Left ventricle myocardium superior (tissue), 1 donor: Measurements from ENCODE around the gene FNBP1. TPM values are rescaled to one million over a fixed set of nuclear protein-coding genes. Genes with fewer than 3 reads are reported as not detected.

ENCODE experiments used
- ATAC-seq: fragments of 200-7000 bp; cut with Tn5 transposase; one replicate; pipeline ENCODE4 v1.9.1; 2020; ENCODE audit warnings: mild to moderate bottlenecking, moderate library complexity
- DNase-seq: peaks from one replicate; pipeline ENCODE4 v3.0.0-alpha.2; 2020
- intact Hi-C: fragments of 100-400 bp; cut with micrococcal nuclease; formaldehyde crosslinking; loops from one replicate; pipeline ENCODE4 v1.11.0; 2022
- total RNA-seq: library from RNA; stranded (reverse); fragmentation: NEBNext Ultra II Directional; extraction: Animal tissue kit (Norgen Biotek cat#: 25700); gene quantifications from one replicate; pipeline ENCODE4 v1.2.1, GENCODE V29; 2021
- donor health status: DM: no; HTN: yes; CAD: no; lungs with severe emphysema.

FNBP1 gene
- total RNA-seq, 1 donor from 2014 or later, result 23.7 TPM

DNA sequence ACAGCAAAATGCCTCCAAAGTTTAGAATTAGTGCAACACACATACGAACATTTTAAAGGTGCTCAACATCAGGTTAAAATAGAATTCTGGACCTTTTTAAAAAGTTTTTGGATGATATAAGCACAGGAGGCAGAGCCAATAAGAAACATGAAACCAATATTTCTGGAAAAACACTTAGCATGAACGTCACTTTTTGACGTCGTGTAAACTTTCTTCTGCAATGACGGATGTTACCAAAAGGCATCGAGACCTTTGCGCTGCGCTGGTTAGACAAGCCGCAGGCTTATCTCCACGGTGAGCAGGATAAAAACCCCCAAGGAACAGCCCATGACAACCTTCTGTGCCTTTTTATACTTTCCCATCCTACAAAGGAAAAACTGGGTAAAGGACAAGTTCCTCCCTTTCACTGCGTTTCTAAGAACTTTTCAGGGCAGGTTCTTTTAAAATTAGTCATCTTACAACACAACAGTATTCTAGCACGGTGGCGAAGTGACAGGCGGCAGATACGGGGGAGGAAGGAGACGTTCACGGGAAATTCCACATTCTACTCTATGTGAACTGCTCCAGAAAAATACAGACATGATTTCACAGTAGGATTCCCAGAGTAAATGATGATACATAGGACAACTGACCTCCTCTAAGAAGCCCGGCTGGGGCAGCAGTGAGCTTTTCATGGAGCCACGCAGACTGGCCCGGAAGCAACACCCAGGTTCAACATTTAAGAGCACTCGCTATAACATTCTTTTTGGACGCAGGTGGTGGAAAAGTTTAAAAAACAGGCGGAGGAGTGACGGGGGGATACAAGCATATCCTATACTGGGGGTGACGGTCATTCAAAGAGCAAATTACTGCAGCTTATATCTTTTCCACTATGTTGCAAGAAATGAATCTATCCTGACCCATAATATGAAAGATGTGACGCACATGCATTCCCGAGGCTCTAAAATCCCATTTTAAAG, 155.4 kb downstream of the FNBP1 start:
- DNase-seq (no peak), ATAC-seq (no peak)
- intact Hi-C loops, result no loop called here

DNA sequence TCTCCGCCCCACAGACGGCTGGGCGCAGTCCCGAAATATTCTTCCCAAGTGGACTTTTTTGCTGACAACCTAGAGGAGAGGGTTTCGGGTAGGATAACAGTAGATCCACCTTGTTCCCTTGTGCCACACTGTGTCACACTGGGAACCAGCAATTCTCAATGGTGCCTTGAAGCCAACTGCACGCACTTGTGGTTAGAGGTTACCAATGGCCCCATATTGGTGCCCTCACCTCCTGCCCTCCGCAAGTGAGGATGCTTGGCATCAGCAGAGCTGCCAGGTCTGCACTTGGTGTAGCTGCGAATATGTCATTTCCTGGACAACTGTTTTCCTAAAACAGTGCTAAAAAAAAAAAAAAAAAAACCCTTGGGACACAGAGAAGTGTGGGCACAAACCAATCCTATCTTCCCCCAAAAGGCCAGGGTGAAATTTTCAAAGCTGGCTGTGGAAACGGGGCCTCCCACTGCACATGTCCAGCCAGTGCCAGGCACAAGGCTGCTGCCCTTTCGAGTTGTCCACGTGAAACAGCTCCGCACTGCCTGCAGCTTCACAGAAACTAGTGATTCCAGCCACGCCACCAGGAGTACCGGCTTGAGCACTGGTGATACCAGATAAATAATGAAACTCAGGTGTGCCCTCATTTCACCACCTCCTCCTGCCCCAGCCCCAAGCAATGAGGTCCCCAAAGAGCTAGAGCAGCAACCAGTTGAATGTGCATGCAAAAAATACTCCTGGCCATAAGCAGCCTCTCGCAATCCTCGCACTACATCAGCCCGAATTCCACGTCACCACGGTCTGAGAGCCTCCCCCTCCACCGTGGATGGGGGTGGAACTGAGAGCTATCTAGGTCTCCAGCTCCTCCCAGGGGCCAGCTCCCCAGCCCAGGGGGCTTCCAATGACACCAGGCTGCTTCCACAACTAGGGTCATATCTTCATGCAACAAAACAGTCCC, 156.5 kb downstream of the FNBP1 start:
- no peak for DNase-seq
- no peak for ATAC-seq
- intact Hi-C loops, result no loop called here

DNA sequence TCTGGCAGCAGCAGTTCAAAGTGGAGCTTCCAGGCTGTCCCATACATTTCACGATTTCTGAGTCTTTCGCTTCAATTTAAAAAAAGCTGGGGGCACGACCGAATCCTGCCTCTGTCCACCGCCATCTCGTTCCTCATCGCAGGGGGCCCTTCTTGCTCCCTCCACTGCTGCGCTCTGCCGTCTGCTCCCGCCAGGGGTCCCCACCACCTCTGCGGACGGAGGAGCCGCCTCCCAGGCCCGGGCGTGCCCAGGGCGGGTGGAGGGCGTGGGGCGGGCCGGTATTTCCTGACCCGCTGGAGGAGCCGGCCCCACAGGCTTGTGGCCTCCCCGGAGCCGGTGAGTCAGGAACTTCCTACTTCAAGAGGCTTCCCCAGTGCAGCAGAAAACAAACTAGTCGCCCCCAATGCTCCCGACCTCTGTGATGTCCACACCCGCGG, 157.3 kb downstream of the FNBP1 start:
- intact Hi-C loops, result no loop called here
- DNase-seq (peak; percentile 95), ATAC-seq (peak; percentile 94)

DNA sequence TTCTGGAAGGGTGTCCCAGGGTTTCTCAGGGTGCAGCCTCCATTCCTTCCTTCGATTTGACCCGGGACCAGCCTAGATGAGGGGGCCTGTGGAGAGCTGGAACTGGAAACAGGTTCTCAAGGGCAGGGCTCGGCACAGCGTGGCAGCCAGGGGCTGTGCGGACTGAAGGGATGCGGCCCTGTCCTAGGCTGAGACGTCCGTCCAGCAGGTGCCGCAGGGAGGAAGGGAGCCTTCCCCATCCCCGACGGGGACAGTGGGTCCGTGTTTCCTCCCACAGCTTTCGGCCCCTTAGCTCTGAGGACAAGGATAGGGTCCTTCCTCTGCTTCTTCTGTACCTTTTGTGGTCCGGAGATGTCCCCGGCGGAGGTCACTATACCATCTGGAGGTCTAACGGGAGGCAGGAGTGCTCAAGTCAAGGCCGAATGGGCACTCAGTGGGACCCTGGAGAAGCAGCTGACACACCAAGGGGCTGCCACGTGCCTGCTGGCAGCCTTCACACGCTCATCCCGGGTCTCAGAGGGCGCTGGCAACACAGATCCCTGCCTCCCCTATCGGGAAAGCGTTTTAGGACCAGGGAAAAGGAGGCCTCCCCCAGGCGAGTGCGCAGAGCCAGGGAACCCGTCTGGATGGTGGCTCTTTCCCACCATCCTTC, 157.8 kb downstream of the FNBP1 start:
- peak; percentile 58 for DNase-seq
- peak; percentile 49 for ATAC-seq

DNA sequence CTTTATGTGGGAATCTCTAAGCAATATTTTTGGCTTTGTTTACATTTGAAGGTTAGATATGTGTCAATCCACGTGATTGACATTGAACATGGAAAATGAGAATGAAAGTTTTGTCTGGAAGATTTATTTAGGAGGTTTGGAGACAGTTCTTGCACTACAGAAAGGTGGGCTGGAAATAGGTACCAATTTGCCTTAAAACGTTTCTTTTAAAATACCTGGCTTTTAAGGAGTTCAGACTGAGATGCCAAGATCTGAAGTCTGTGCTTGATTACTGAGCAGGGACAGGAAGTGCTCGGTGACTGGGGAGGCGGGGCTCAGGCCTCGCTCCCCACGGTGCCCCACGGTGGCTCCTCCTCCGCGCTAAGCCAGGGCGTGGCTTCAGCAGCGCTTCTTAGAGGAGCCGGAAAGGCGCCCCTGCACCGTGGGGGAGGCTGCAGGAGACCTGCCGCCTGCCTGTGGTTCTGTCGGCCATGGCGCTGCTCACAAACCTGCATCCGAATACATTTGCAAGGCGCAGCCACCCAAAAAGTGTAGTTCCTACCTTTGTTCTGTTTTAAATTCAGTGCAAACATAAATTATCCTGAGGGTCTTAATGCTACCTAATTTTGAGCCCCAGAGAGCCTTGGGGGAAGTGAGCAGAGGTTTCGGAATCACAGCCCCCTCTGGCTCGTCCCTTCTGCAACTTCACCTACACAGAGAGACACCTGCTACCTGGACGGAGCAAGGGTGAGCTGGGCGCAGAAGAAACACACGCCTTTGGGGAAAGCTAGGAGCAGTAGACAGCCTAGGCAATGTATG, 158.6 kb downstream of the FNBP1 start:
- intact Hi-C loops, result no loop called here
- ATAC-seq, result peak; percentile 83
- peak; percentile 93 for DNase-seq

More for the DNA sequence above, 157.8 kb downstream of the FNBP1 start:
- intact Hi-C loops, result no loop called here

DNA sequence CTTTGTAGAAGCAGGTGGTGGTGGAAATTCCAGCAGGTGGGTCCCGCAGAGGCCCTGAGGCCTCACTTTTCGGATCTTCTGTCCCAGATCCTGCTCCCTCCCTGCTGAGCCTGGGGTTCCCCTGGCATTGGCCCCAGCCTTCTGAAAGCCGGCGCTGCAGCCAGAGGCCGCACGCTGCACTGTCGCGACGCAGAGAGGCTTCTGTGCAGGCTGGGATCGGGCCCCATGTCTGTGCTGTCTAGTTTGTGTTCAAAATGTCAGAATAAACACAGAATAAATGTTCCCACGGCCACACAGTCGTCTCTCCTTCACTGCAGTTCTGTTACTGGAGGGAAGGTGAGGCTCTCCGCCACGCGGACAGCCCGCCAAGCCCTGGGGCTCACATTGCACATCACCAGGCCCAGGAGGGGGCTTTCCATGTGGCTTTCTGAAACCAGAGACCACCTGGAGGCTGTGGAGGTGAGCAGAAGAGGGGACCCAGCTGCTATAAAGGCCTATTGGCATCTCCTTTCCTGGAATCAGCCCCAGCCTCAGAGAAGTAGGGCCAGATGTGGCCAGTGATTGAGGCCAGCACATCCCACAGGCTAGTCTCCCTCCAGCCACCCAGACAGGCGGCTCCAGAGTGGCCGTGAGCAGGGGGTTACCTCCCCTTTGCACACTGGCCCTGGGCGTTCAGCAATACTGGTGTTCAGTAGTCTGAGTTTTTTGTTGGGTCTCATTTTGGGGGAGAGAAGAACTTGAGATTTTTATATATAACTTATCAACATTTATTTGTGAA, 161.3 kb downstream of the FNBP1 start:
- ATAC-seq (no peak), DNase-seq (no peak)
- intact Hi-C loops, result no loop called here

DNA sequence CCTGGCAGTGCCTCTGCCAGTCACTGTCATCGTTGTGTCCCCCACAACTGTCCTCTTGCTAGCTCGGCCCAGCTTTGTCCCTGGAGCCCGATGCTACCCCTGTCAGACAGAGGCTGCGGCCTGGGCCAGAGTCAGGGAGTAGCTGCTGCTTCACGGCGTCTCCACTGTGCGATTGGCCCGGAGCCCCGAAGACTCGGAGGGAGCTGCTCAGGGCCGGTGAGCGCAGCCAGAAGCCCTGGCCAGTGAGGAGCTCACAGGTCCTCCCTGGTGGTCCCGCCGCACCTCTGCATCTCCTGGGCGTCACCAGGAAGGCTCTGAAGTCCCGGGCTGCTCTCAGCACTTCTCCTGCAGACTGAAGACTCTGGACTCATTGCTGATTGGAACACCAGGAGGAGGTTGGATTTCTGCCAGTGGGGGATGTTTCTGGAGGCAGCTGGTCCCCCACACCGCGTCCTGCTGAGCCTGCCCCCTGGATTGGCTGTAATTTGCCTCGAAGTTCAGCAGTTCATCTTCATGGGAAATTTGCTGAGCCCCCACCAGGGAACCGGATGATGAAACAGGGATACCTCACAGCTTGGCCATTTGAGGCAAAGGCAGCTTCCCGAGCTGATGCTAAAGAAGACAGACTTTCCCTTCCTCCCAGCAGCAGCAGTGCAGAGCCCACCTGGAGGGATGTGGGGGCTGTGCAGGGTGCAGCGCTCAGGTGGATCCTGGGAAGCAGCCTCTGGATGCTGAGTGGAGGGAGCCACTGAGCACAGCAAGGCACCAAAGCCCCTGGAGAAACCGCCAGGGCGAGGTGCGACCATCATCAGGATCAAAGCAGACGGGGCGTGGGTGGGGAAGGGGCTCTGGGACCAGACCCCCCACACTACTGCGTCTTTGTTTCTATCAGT, 162.1 kb downstream of the FNBP1 start:
- no peak for ATAC-seq
- DNase-seq, result no peak
- intact Hi-C loops, result no loop called here

DNA sequence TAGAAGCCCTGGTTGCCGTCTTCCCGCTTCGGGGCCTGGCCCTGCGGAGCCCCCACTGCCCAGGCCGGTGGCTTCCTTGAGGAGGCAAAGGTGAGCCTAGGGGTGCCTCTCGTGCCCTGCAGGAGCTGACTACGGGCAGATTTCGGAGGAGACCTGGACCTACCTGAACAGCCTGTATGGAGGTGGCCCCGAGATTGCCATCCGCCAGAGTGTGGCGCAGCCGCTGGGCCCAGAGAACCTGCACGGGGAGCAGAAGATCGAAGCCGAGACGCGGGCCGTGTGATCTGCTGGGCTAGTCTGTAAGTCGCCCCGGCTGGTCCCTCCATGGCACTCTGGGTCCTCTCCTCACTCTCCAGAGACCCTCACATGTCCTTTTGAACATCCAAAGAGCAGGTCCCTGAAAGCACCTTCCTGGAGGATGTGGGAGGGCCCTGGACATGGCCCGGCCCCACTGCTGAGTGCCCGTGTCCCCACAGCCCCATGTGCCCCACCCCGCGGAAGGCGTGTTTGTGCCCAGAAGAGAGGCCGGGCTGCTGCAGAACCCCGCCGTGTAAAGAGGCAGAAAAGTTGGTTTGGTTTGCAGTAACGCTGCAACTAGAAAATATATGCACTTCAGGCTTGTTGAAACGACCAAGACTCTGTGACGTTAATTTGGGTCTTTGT, 162.9 kb downstream of the FNBP1 start:
- intact Hi-C loops, result no loop called here
- DNase-seq (no peak), ATAC-seq (no peak)

DNA sequence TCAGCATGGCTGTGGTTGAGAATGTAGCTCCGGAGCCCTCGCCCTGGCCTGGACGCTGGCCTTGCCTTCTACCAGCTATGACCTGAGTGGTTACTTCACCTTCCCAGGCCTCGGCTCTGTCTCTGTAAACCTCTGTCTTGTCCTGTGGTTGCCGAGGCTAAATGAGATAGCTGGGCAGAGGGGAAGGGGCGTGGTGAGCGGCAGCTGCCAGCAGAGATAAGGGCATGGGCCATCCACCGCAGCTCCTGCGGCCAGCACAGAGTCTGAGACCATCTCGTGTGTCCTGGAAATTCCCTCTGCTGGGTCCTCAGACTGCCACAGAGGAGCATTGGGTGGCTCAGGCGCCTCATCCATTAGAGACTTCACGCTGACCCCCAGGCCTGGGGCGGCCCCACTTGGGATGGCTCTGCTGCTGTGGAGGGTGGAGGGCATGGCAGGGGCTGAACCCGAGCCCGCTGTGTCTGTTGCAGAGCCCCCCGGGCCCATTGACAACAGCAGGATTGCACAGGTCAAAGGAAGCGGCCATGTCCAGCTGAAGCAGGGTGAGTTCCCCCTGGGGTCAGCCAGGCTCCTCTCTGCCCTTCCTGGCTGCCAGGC, 163.8 kb downstream of the FNBP1 start:
- intact Hi-C loops, result no loop called here
- no peak for ATAC-seq
- DNase-seq, result no peak

DNA sequence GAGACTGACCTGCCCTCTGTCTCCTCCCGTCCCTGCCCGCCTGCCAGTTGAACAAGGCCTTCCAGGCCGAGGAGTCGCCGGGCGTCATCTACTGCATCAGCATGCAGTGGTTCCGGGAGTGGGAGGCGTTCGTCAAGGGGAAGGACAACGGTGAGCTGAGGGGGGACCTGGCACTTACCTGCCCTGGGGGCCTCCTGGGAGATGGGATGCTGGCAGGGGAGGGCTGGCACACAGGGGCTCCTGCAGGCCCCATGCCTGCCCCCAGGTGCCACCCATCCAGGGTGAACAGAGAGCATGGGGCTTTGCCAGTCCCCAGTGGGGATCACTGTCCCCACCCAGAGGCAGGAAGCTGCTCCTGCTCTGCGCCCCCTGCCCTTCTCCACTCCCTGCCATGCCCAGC, 164.7 kb downstream of the FNBP1 start:
- intact Hi-C loops, result no loop called here
- ATAC-seq (no peak), DNase-seq (no peak)

DNA sequence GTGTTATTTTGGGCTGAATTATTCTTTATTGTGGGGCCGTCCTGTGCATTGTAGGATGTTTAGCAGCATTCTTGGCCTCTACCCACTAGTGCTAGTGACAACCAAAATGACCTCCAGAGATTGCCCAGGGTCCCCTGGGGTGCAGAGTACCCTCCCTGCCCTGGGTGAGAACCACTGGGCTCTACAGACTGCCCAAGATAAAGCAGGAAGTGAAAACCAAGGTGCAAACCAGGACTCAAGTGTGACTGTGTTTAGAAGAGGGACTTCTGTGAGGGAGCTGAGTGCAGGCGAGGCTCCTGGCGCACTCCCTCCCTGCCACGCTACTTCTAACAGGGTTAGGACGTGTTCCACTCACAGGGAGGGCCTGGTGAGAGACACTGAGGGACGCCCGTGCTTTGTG, 166.2 kb downstream of the FNBP1 start:
- no peak for DNase-seq
- intact Hi-C loops, result no loop called here

DNA sequence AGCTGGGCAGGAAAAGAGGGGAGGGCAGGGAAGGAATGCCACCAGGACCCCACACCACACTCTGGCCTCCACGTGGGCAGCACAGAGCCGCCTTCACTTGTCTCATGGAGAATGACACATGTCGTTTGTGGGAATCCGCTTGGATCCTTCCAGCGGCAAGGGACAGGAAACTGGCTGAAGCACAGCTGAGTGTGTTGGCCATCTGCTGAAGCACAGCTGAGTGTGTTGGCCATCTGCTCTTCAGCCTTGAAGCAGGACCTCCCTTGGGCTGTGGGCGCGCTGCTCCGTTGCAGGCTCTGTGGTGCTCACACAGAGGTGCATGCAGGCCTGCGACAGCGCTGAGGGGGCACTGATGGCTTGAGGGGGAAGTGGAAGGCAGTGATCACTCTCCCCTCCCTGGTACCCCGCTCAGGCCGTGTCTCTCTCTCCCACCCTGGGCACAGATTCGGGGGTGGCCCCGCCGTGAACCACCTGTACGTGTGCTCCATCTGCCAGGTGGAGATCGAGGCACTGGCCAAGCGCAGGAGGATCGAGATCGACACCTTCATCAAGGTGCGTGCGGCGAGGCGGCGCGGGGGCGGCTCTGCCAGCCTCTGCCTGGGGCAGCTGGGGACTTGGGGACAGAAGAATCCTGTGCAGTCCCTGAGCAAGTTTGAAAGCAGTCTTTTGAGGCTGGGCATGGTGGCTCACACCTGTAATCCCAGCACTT, 167.1 kb downstream of the FNBP1 start:
- intact Hi-C loops, result no loop called here
- no peak for DNase-seq

More for the DNA sequence above, 166.2 kb downstream of the FNBP1 start:
- ATAC-seq, result no peak

DNA sequence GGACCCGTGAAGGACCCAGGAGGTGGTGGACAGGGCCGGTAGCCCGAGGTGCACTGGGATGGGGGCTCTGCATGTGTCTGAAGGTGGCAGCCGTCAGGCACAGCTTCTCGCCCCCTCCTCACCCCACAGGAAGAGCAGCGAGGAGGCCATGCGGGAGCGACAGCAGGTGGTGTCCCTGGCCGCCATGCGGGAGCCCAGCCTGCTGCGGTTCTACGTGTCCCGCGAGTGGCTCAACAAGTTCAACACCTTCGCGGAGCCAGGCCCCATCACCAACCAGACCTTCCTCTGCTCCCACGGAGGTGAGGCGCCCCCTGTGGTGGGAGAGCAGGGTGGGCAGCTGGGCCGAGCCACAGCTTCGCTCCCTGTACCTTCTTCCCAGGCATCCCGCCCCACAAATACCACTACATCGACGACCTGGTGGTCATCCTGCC, 167.8 kb downstream of the FNBP1 start:
- DNase-seq, result no peak
- intact Hi-C loops, result no loop called here
- ATAC-seq, result no peak

More for the DNA sequence above, 167.1 kb downstream of the FNBP1 start:
- no peak for ATAC-seq

DNA sequence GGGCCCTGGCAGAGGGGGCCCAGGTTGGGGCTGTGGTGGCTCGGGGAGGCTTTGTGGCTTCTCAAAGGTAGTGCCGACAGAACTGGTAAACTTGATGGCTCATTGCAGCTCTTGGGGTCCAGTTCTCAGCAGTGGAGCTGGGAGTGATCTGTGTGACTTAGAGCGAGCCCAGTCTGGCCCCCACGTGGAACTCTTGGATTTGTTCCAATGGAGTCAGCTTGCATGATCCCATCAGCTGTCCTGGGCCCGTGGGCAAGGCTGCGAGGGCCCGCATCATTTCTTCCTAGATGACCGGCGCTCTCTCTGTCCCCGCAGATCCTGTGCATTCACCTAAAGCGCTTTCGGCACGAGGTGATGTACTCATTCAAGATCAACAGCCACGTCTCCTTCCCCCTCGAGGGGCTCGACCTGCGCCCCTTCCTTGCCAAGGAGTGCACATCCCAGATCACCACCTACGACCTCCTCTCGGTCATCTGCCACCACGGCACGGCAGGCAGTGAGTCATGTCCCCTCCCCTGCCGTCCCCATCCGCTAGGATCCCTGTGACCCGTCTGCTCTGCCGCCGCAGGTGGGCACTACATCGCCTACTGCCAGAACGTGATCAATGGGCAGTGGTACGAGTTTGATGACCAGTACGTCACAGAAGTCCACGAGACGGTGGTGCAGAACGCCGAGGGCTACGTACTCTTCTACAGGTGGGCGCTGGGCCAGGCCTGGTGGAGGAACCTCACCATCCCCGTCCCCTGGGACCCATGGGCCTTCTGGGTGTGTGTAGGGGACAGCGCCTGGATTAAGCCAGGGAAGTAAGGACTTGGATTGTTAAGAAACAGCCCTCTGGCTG, 168.5 kb downstream of the FNBP1 start:
- intact Hi-C loops, result no loop called here
- ATAC-seq (no peak), DNase-seq (no peak)
